H1 (cell line): Measurements from ENCODE around the gene MFAP3. TPM values are rescaled to one million over a fixed set of nuclear protein-coding genes. Genes with fewer than 3 reads are reported as not detected.

Source experiments
- CTCF ChIA-PET: fragments of 300-600 bp; sonication (Branson Sonifier 250); formaldehyde crosslinking; loops from one replicate; lab custom pipeline; 2021; ENCODE audit not compliant: partially characterized antibody; lab: Charles Lee
- POLR2A ChIA-PET: fragments of 300-600 bp; sonication (Branson Sonifier 250); formaldehyde crosslinking; loops from one replicate; lab custom pipeline; 2021; ENCODE audit warnings: inconsistent platforms; ENCODE audit not compliant: partially characterized antibody; lab: Charles Lee
- DNase-seq, 2 experiments: peaks; one replicate each; pipeline versions ENCODE4 v3.0.0 to v3.0.0-alpha.2; 2010 to 2022; ENCODE audit warnings: low spot score in 2 of 2, low read depth in 1 of 2, mixed read lengths in 1 of 2
- FAIRE-seq: peaks from 2 replicates; lab custom pipeline; 2011; peaks lifted over from hg19 to GRCh38; lab: Jason Lieb, UNC
- H2AFZ ChIP-seq: 2 replicates; pipeline ENCODE4 v1.8.1; 2012; ENCODE audit warnings: low read length, inconsistent platforms
- H2AK5ac ChIP-seq: 2 replicates; pipeline ENCODE4 v1.6.1; 2013; ENCODE audit warnings: low read depth, low read length
- H2BK120ac ChIP-seq: replicated peaks from 2 replicates; pipeline ENCODE3; 2013; ENCODE audit warnings: low read depth, low read length, inconsistent platforms
- H2BK12ac ChIP-seq: 2 replicates; pipeline ENCODE4 v1.6.1; 2013; ENCODE audit warnings: low read depth, low read length
- H2BK15ac ChIP-seq: 2 replicates; pipeline ENCODE4 v1.6.1; 2013; ENCODE audit warnings: low read length
- H2BK20ac ChIP-seq: 2 replicates; pipeline ENCODE4 v1.6.1; 2013; ENCODE audit warnings: low read length
- H2BK5ac ChIP-seq: 2 replicates; pipeline ENCODE4 v1.6.1; 2013; ENCODE audit warnings: low read depth, low read length
- H3K14ac ChIP-seq: 2 replicates; pipeline ENCODE4 v1.6.1; 2013; ENCODE audit warnings: inconsistent platforms; ENCODE audit not compliant: insufficient read length
- H3K18ac ChIP-seq: 2 replicates; pipeline ENCODE4 v1.6.1; 2013; ENCODE audit warnings: low read length; ENCODE audit errors: extremely low read depth
- H3K23ac ChIP-seq: 2 replicates; pipeline ENCODE4 v1.6.1; 2013; ENCODE audit warnings: inconsistent platforms; ENCODE audit not compliant: insufficient read length
- H3K23me2 ChIP-seq: 2 replicates; pipeline ENCODE4 v1.6.1; 2013; ENCODE audit warnings: low read depth, low read length
- H3K27ac ChIP-seq: 2 replicates; pipeline ENCODE4 v1.6.1; 2011; ENCODE audit warnings: low read depth, low read length, inconsistent platforms
- H3K27me3 ChIP-seq, 4 experiments: replicated peaks in 1 of 4; 1 replicate in 1 of 4; 2 replicates in 3 of 4; pipeline versions ENCODE4 v1.6.1 to v1.8.1; 2011 to 2013; ENCODE audit warnings: low read length in 3 of 4, mild to moderate bottlenecking in 3 of 4, inconsistent platforms in 2 of 4, mixed read lengths in 2 of 4, moderate library complexity in 1 of 4; ENCODE audit not compliant: control insufficient read depth in 3 of 4, insufficient read depth in 3 of 4; ENCODE audit errors: extremely low read depth in 1 of 4
- H3K36me3 ChIP-seq, 4 experiments: 2 replicates each; pipeline versions ENCODE4 v1.6.1 to v1.8.1; 2011 to 2013; ENCODE audit warnings: mild to moderate bottlenecking in 4 of 4, low read length in 3 of 4, moderate library complexity in 2 of 4, control low read depth in 1 of 4, inconsistent platforms in 1 of 4; ENCODE audit not compliant: insufficient read depth in 4 of 4, control insufficient read depth in 2 of 4
- H3K4ac ChIP-seq: replicated peaks from 2 replicates; pipeline ENCODE3; 2013; ENCODE audit warnings: low read length, low read depth, mixed read lengths, inconsistent platforms; ENCODE audit not compliant: insufficient read length
- H3K4me1 ChIP-seq, 4 experiments: replicated peaks in 1 of 4; 1 replicate in 1 of 4; 2 replicates in 3 of 4; pipeline versions ENCODE4 v1.6.1 to v1.8.1; 2011 to 2013; ENCODE audit warnings: low read length in 3 of 4, inconsistent platforms in 2 of 4, mixed read lengths in 1 of 4; ENCODE audit not compliant: insufficient read depth in 4 of 4, control insufficient read depth in 3 of 4
- H3K4me2 ChIP-seq, 2 experiments: 2 replicates each; pipeline versions ENCODE4 v1.6.1 to v1.8.1; 2011 to 2013; ENCODE audit warnings: low read depth in 2 of 2, low read length in 2 of 2, control low read depth in 1 of 2, inconsistent platforms in 1 of 2, mild to moderate bottlenecking in 1 of 2; ENCODE audit not compliant: insufficient read depth in 1 of 2
- H3K4me3 ChIP-seq, 4 experiments: fragments of 200-600, 300-600 bp in 1 of 4; sonication (generic), shearing (Covaris generic), sonication (Bioruptor Twin) in 1 of 4; 2 replicates each; pipeline versions ENCODE4 v1.5.1 to v1.8.1; 2011 to 2016; ENCODE audit warnings: low read length in 4 of 4, low read depth in 3 of 4, control low read depth in 2 of 4, inconsistent platforms in 2 of 4, mild to moderate bottlenecking in 2 of 4, mixed read lengths in 1 of 4, moderate library complexity in 1 of 4; ENCODE audit not compliant: insufficient read depth in 2 of 4; ENCODE audit errors: extremely low read depth in 1 of 4
- H3K56ac ChIP-seq: replicated peaks from 2 replicates; pipeline ENCODE3; 2013; ENCODE audit warnings: low read depth, mild to moderate bottlenecking, mixed read lengths, low read length, inconsistent platforms; ENCODE audit not compliant: insufficient read length
- H3K79me1 ChIP-seq: 2 replicates; pipeline ENCODE4 v1.6.1; 2013; ENCODE audit warnings: low read depth, low read length, control low read depth
- H3K79me2 ChIP-seq, 2 experiments: 2 replicates each; pipeline versions ENCODE4 v1.6.1 to v1.8.1; 2012 to 2013; ENCODE audit warnings: low read length in 2 of 2, mild to moderate bottlenecking in 2 of 2, inconsistent platforms in 1 of 2; ENCODE audit not compliant: insufficient read depth in 2 of 2, control insufficient read depth in 1 of 2
- H3K9ac ChIP-seq, 4 experiments: replicated peaks in 1 of 4; 1 replicate in 1 of 4; 2 replicates in 3 of 4; pipeline versions ENCODE4 v1.6.1 to v1.8.1; 2011 to 2013; ENCODE audit warnings: low read depth in 3 of 4, low read length in 3 of 4, control low read depth in 2 of 4, mild to moderate bottlenecking in 2 of 4, moderate library complexity in 2 of 4, inconsistent platforms in 1 of 4; ENCODE audit errors: extremely low read depth in 1 of 4
- H3K9me3 ChIP-seq, 2 experiments: 2 replicates each; pipeline versions ENCODE4 v1.6.1 to v1.8.1; 2012 to 2013; ENCODE audit warnings: mild to moderate bottlenecking in 2 of 2, moderate library complexity in 2 of 2, control low read depth in 1 of 2, inconsistent platforms in 1 of 2, low read depth in 1 of 2, low read length in 1 of 2, mixed read lengths in 1 of 2; ENCODE audit not compliant: insufficient read depth in 2 of 2
- H4K20me1 ChIP-seq, 2 experiments: replicated peaks in 1 of 2; 2 replicates each; pipeline versions ENCODE3 to v1.8.1; 2011 to 2013; ENCODE audit warnings: inconsistent platforms in 2 of 2, low read length in 2 of 2, mild to moderate bottlenecking in 1 of 2; ENCODE audit not compliant: insufficient read depth in 2 of 2, control insufficient read depth in 1 of 2
- H4K5ac ChIP-seq: 2 replicates; pipeline ENCODE4 v1.6.1; 2013; ENCODE audit warnings: low read length, low read depth, mixed read lengths, inconsistent platforms; ENCODE audit not compliant: insufficient read length
- H4K8ac ChIP-seq: 2 replicates; pipeline ENCODE4 v1.8.0; 2013; ENCODE audit warnings: mild to moderate bottlenecking, moderate library complexity, low read length, inconsistent platforms; ENCODE audit not compliant: insufficient read depth; ENCODE audit errors: extremely low read depth
- H4K91ac ChIP-seq: replicated peaks from 2 replicates; pipeline ENCODE3; 2013; ENCODE audit warnings: low read length, mixed read lengths, inconsistent platforms; ENCODE audit not compliant: insufficient read length
- EP300 ChIP-seq, 2 experiments: IDR thresholded peaks; 1 replicate in 1 of 2; 2 replicates in 1 of 2; pipeline ENCODE4 v1.6.1; 2011 to 2012; ENCODE audit warnings: low read depth in 2 of 2, low read length in 2 of 2, mild to moderate bottlenecking in 2 of 2, borderline replicate concordance in 1 of 2, inconsistent platforms in 1 of 2, moderate library complexity in 1 of 2
- GABPA ChIP-seq: IDR thresholded peaks from 2 replicates; pipeline ENCODE4 v1.6.1; 2011; ENCODE audit warnings: mild to moderate bottlenecking, low read length, moderate library complexity, borderline replicate concordance; ENCODE audit not compliant: insufficient read depth
- HDAC2 ChIP-seq, 2 experiments: fragments of 300-600 bp in 1 of 2; sonication (generic) in 1 of 2; IDR thresholded peaks; 2 replicates each; pipeline ENCODE4 v1.6.1; 2011 to 2012; ENCODE audit warnings: low read depth in 2 of 2, low read length in 2 of 2, mild to moderate bottlenecking in 2 of 2, moderate library complexity in 2 of 2, borderline replicate concordance in 1 of 2, inconsistent platforms in 1 of 2
- JUND ChIP-seq: IDR thresholded peaks from 2 replicates; pipeline ENCODE4 v1.6.1; 2011; ENCODE audit warnings: mild to moderate bottlenecking, improper control_type of control experiment, low read length
- POLR2A ChIP-seq, 2 experiments: IDR thresholded peaks; 1 replicate in 1 of 2; 2 replicates in 1 of 2; pipeline ENCODE4 v1.6.1; 2011; ENCODE audit warnings: low read depth in 2 of 2, low read length in 2 of 2, mild to moderate bottlenecking in 2 of 2; ENCODE audit errors: control extremely low read depth in 1 of 2
- polyA plus RNA-seq, 7 experiments: library from polyadenylated mRNA; depleted of rRNA in 3 of 7; stranded (reverse) in 5 of 7; unstranded in 2 of 7; fragments of >200 nt in 5 of 7; fragments of 200-250 nt in 2 of 7; gene quantifications; 1 replicate in 5 of 7; 2 replicates in 1 of 7; 4 replicates in 1 of 7; pipeline versions ENCODE4 v1.2.1 to v1.2.3, GENCODE V29; 2011 to 2013; ENCODE audit warnings: missing spikeins in 2 of 7, mixed read lengths in 2 of 7
- total RNA-seq: library from RNA; stranded (reverse); fragmentation: NEBNext Ultra II Directional; extraction: Animal tissue kit (Norgen Biotek cat#: 25700); gene quantifications from 2 replicates; pipeline ENCODE4 v1.2.1, GENCODE V29; 2021
- TF ChIP-seq, protein P1 (sequence below): IDR thresholded peaks from 2 replicates; pipeline ENCODE4 v1.6.1; 2012; ENCODE audit warnings: low read length, inconsistent platforms

Gene MFAP3
- total and polyA plus RNA-seq, 2 of the 8 experiments (the other 6 are each of a cell fraction or from before 2014, with no cell fraction given) = 13.7 to 27.0 TPM

DNA sequence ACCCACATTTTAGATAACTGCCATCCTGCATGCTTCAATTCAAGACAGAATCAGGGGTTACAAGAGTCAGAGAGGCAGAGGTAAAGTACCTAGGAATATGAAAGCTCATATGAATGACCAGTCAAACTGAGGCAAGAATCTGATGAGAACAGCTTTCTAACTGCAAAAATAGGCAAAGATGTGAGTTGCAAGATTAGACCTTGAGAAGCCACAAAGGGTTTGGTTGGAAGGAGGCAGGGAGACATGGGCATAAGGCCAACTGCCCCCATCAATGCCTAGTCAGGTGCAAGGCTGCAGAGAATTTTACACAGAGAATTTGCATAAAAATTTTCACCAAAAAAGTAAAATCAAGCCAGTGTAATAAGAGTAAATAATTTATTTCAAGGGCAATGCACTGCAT, 12.8 kb upstream of the MFAP3 start:
- no peak overlapping the region for H3K4ac ChIP-seq
- no peak overlapping the region for H2BK5ac ChIP-seq
- no peaks in the 10 kb centered on the region for H3K27me3 ChIP-seq
- TF ChIP-seq HDAC2 (IDR thresholded peaks at IDR 0.05; ENCODE audit: borderline replicate concordance in 1 of 2, low read depth in 2 of 2, low read length in 2 of 2) (no peak), GABPA (no peak), POLR2A (IDR thresholded peaks at IDR 0.05; ENCODE audit: control extremely low read depth in 1 of 2, low read depth in 2 of 2, low read length in 2 of 2) (no peak), JUND (no peak), EP300 (IDR thresholded peaks at IDR 0.05; ENCODE audit: borderline replicate concordance in 1 of 2, low read depth in 2 of 2, low read length in 2 of 2) (no peak)
- TF ChIP-seq, protein P1, sequence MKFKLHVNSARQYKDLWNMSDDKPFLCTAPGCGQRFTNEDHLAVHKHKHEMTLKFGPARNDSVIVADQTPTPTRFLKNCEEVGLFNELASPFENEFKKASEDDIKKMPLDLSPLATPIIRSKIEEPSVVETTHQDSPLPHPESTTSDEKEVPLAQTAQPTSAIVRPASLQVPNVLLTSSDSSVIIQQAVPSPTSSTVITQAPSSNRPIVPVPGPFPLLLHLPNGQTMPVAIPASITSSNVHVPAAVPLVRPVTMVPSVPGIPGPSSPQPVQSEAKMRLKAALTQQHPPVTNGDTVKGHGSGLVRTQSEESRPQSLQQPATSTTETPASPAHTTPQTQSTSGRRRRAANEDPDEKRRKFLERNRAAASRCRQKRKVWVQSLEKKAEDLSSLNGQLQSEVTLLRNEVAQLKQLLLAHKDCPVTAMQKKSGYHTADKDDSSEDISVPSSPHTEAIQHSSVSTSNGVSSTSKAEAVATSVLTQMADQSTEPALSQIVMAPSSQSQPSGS = no peak
- H2BK120ac ChIP-seq = no peak overlapping the region
- H3K9me3 ChIP-seq = no peaks in the 10 kb centered on the region
- POLR2A ChIA-PET = no interaction called here
- no peaks in the 10 kb centered on the region for H4K20me1 ChIP-seq
- H2BK20ac ChIP-seq = no peak overlapping the region
- H3K9ac ChIP-seq = no peak overlapping the region
- DNase-seq (no peak), FAIRE-seq (no peak)
- no peak overlapping the region for H2AFZ ChIP-seq
- H3K79me1 ChIP-seq = no peaks in the 10 kb centered on the region
- peaks cover 0 to 3% (median 0%) of the 10 kb centered on the region in 4 experiments; a peak in 2 of 8 replicates for H3K36me3 ChIP-seq
- H3K4me3 ChIP-seq = no peak overlapping the region
- no peak overlapping the region for H2BK12ac ChIP-seq
- H3K79me2 ChIP-seq = no peaks in the 10 kb centered on the region
- no peak overlapping the region for H2AK5ac ChIP-seq
- H3K23me2 ChIP-seq = no peaks in the 10 kb centered on the region
- no peaks in the 10 kb centered on the region for H3K4me1 ChIP-seq
- CTCF ChIA-PET = no interaction called here
- H4K8ac ChIP-seq = no peak overlapping the region
- H4K91ac ChIP-seq = no peak overlapping the region
- H3K14ac ChIP-seq = no peak overlapping the region
- H3K23ac ChIP-seq = no peak overlapping the region
- no peak overlapping the region for H4K5ac ChIP-seq
- H3K4me2 ChIP-seq = no peak overlapping the region
- no peak overlapping the region for H2BK15ac ChIP-seq
- no peak overlapping the region for H3K56ac ChIP-seq
- H3K27ac ChIP-seq = no peak overlapping the region
- no peak overlapping the region for H3K18ac ChIP-seq
